NCI-H2107 treated with DMSO at 0.1 percent for 48 hours (cell line): ENCODE data around the gene FXYD4.

Experiments
- DNase-seq: peaks from one replicate; lab custom pipeline; 2025; ENCODE audit not compliant: unreplicated experiment; lab: John Stamatoyannopoulos, UW

FXYD4 gene

DNA sequence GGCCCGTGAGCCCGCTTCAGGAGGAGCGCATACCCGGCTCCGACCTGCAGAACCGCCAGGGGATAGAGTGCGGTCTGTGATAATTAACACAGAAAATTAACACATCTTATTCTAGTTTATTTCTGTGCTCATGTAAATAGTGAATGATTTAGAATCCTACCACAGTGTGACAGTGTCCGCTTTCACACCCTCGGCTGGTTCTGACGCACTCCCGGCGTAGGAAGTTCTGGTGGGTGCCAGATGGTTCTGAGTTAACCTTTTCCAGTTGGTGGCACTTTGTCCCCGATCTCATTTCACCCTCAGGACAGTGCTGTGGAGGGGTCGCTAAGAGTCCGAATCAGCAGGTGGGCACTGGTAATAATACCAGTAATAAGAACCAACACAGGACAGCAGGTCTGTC lies 28.3 kb upstream of the FXYD4 start:
- no peak for DNase-seq

- no peak for DNase-seq
Measured at GRCh38 chr10:43344051-43344450, 27.4 kb upstream of the FXYD4 start.

- DNase-seq: no peak
Measured at GRCh38 chr10:43347997-43348396, 23.4 kb upstream of the FXYD4 start.

- peak; percentile 39 for DNase-seq
Measured at GRCh38 chr10:43348511-43349312, 22.7 kb upstream of the FXYD4 start.

GRCh38 chr10:43350156-43350555 lies 21.3 kb upstream of the FXYD4 start:
- DNase-seq: no peak

- no peak for DNase-seq
Measured at GRCh38 chr10:43350686-43351085, 20.8 kb upstream of the FXYD4 start.

DNA sequence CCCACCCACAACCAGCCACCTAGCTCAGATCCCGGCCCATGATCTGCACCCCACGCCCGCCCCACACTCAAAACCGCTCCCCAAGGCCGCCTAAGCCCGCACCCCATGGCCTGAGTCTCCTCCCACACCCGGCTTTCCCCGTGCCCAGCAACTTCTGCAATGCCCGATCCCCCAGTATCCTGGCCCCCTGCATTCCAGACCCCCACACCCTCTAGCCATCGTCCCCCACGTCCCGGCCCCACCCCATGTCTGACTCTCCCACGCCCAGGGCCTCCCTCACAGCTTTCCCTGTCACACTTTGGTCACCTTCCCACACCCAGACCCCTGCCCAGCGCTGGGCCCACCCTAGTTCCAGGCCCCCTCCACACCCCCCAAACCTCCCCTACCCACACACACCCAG lies 20.1 kb upstream of the FXYD4 start:
- no peak for DNase-seq

- DNase-seq: peak; percentile 7
Measured at GRCh38 chr10:43352951-43353350, 18.5 kb upstream of the FXYD4 start.

- peak; percentile 7 for DNase-seq
Measured at GRCh38 chr10:43353495-43354329, 17.7 kb upstream of the FXYD4 start.

DNA sequence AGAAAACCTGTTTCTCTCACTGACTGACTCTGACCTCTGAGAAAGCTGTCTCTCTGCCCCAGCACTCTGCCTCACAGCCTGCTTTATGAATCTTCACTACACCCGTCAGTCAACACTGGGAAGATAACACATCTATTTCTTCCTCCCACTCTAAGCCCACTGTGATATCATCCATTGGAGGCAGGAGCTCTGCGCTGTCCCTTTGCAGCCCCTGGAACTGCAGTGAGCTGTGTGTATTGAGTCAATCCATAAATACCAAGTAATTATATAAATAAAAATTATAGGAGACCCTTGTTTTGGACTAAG lies 17.2 kb upstream of the FXYD4 start:
- no peak for DNase-seq

GRCh38 chr10:43354879-43355380 lies 16.5 kb upstream of the FXYD4 start:
- DNase-seq: no peak

- DNase-seq: no peak
Measured at GRCh38 chr10:43355749-43356371, 15.6 kb upstream of the FXYD4 start.

DNA sequence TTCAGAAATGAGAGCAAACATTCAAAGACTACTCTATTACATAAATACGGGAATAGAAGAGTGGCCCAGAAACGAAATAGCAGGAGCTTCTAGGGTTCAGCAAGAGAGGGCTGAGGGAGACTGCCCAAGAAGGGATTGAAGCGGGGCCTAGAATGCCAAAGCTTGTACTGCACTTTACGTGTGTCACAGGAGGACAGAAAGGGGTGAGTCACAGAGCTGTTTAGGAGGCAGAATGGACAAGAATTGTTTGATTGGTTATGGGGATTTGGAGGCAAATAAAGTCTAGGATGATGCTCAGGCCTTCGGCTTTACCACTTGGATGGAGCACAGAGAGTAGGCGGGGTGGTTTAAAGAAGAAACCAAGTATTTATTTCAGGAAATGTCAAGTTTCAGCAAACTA lies 11.3 kb upstream of the FXYD4 start:
- DNase-seq: no peak

- DNase-seq: no peak
Measured at GRCh38 chr10:43361547-43362190, 9.8 kb upstream of the FXYD4 start.

DNA sequence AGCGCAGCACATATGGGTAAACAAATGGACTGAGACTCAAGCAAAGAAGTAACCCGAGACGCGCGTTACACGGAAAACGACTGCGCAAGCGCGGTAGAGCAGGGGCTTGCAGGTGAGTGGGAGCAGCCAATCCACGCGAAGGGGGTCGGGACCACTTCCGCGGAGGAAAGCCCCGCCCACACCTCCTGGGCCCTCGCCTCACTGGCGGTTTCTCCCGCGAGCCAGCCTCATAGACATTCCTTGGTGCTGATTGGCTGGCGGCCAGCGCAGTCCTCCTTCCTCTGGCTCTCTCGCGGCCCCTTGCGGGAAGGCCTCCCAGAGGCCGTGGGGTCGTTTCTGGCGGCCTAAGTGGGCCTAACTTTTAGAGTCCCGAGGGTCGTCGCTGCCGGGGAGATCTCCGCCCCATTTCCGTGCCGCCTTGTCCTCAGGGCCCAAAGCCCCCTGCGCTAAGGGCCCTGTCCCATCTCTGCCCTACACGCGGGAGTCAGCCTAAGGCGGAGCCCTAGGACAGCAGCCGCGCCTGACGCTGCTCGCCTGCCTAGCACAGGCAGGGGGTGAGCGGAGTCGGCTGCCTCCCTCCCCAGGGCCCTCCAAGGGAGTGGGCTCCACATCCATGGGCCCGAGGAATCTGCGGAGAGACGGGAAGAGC lies 9.1 kb upstream of the FXYD4 start:
- DNase-seq: peak; percentile 87

- DNase-seq: no peak
Measured at GRCh38 chr10:43365001-43365400, 6.4 kb upstream of the FXYD4 start.

DNA sequence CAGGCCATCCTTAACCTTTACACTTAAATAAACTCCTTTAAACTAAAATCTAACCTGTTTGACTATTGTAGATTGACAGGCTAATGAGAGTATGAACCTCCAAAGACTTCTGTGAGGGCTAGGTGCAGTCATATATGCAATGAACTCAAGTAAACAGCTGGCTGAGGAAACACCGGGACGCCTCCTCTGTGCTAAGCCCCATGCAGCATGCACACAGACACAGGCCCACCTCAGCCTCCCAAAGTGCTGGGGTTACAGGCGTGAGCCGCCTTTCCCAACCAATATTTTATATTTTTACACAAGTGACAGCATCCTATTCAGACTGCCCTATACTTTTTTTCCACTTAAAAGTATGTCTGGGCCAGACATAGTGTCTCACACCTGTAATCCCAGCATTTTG lies 1.5 kb upstream of the FXYD4 start:
- DNase-seq: no peak

- no peak for DNase-seq
Measured at GRCh38 chr10:43370671-43371215, 693 bp upstream of the FXYD4 start.

DNA sequence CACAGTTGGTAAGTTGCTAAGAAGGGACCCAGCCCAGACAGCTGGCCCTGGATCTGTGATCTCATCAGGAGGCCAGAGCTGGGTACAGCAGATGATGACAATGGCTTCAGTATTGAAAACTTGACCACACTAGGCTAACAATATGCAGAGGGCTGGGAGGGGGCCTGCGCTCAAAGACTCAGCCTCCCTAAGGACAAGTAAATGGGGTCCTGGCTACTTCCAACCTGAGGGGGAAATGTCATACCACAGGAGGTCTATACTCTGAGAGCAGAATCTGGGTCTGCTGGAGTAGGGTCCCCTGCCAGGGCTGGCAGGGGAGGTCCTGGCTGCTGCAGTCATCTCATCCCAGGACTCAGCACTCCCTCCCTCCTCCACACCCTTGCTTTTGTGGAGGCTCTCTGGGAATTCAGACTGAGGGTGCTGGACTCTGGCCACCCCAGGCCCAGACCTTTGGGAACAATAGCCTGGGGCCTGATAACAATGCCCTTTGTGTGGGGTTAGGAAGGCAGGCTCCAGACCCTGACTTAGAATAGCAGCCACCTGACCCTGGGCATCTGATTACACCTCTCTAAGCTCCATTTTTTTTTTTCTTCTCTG lies 1.4 kb downstream of the FXYD4 start:
- no peak for DNase-seq

DNA sequence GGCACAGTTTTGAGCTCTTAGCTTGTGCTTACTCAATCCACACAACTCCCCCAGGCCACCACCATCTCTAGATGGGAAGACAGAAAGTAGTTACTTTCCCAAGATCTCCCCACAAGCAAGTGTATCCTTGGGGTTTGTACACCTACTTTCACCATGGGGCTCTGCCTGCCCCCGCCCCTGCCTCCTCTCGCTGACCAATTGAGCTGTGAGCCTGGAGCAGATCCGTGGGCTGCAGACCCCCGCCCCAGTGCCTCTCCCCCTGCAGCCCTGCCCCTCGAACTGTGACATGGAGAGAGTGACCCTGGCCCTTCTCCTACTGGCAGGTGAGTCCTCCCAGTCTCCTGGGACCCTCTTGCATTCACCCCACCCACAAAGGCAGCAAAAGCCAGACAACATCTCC lies 2.0 kb downstream of the FXYD4 start:
- DNase-seq: no peak
